Kidney epithelial cell (primary cell): ENCODE results near the gene LMO1. TPM values are rescaled to one million over a fixed set of nuclear protein-coding genes. Genes with fewer than 3 reads are reported as not detected.

Experiments used
- DNase-seq: peaks from one replicate; pipeline ENCODE4 v3.0.0-alpha.2; 2010; ENCODE audit warnings: low read depth
- H3K27me3 ChIP-seq: 2 replicates; pipeline ENCODE4 v1.6.0; 2011; ENCODE audit warnings: low read length; ENCODE audit not compliant: control insufficient read depth, insufficient read depth
- H3K36me3 ChIP-seq: 2 replicates; pipeline ENCODE4 v1.5.1; 2011; ENCODE audit warnings: low read length; ENCODE audit not compliant: control insufficient read depth, insufficient read depth
- H3K4me3 ChIP-seq: 2 replicates; pipeline ENCODE4 v1.5.1; 2011; ENCODE audit warnings: low read depth, mild to moderate bottlenecking, control low read depth, low read length
- CTCF ChIP-seq: IDR thresholded peaks from 2 replicates; pipeline ENCODE4 v1.5.1; 2011; ENCODE audit warnings: mild to moderate bottlenecking, moderate library complexity, low read length, control low read depth, inconsistent platforms; ENCODE audit not compliant: insufficient read depth, poor library complexity, severe bottlenecking
- total RNA-seq: library from RNA; depleted of rRNA; stranded (reverse); fragments of >200 nt; gene quantifications from 2 replicates; pipeline ENCODE4 v1.2.3, GENCODE V29; 2015

The LMO1 gene
- total RNA-seq, 1 donor from 2014 or later: 0.50 TPM

DNA sequence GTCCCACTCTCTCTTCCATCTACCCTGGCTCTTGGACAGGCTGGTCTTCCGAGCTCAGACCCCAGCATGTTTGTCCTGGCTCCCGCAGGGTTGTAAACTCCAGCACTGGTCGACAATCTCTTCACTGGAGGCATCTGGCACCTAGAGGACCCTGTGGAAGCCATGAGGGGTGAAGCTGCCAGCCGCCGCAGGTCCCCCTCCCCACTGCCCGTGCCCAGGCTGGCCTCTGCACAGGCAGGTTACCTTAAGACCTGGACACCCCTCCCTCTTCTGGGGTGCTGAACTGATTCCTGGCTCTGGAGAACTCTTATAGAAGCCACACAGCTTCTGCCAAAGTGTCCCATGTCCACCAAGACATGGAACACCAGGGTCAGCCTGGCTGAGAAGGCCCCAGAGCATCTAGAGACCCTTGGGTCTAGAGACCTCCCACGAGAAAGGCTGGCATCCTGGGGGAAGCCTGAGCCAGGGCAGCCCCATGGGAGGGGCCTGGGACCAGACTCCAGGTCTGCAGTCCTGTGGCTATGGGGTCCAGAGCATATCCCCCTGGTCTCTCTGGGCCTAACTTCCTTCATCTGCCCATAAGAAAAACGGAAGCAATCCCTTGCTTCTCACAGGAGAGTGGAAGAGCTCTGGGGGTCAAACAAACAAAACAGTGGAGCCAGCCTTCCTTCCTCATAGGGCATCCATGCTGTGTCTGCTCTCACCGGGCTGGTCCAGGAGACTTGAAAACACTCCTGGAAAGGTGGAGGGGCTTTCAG, 30.6 kb downstream of the LMO1 start:
- no peaks in the 10 kb centered on the region for H3K27me3 ChIP-seq
- H3K4me3 ChIP-seq: no peak overlapping the region
- H3K36me3 ChIP-seq: no peaks in the 10 kb centered on the region
- DNase-seq: no peak
- no peak for TF ChIP-seq CTCF

GRCh38 chr11:8232414-8232813, 31.3 kb downstream of the LMO1 start:
- DNase-seq: no peak
- TF ChIP-seq CTCF: no peak
- Histone ChIP-seq H3K36me3 (no peaks in the 10 kb centered on the region), H3K4me3 (no peak overlapping the region), H3K27me3 (no peaks in the 10 kb centered on the region)

- no peak for DNase-seq
- Histone ChIP-seq H3K27me3 (no peaks in the 10 kb centered on the region), H3K4me3 (no peak overlapping the region), H3K36me3 (no peaks in the 10 kb centered on the region)
- TF ChIP-seq CTCF: no peak
Measured at GRCh38 chr11:8231979-8232378, 31.7 kb downstream of the LMO1 start.

GRCh38 chr11:8230921-8231847, 32.5 kb downstream of the LMO1 start:
- H3K4me3 ChIP-seq: no peak overlapping the region

DNA sequence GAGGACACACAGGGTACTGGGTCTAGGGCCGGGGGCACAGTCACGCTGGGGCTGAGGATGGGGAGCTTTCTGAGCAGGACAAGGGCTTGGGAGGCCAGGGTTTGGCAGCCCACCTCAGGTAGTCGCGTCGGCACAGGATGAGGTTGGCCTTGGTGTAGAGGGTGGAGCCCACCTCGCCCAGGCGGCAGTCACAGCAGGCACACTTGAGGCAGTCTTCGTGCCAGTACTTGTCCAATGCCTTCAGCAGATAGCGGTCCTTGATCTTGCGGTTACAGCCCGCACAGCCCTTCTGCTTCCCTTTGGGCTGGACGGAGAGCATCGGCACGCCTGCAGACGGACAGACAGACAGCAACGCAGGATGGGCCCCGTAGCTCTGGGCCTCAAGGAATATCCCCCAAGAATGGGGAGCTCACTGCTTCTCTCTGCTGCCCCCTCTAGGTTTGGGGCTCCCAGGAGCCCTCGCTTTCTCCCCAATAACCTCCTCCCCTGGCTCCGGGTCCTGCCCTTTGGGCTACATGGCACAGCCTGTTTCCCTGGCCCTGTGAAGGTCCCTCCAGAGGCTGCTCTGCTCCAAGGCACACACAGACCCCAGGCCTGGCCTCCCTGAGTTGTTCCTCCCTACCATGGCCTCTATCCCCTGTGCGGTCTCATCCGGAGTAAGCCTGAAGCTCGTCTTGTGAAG, 33.4 kb downstream of the LMO1 start:
- no peak overlapping the region for H3K4me3 ChIP-seq
- no peak for DNase-seq
- H3K36me3 ChIP-seq: no peaks in the 10 kb centered on the region
- H3K27me3 ChIP-seq: no peaks in the 10 kb centered on the region
- no peak for TF ChIP-seq CTCF

More at GRCh38 chr11:8230921-8231847, 32.5 kb downstream of the LMO1 start:
- no peak for DNase-seq
- no peaks in the 10 kb centered on the region for H3K36me3 ChIP-seq
- TF ChIP-seq CTCF: no peak
- H3K27me3 ChIP-seq: no peaks in the 10 kb centered on the region
